BLaER1 treated with 17β-estradiol and CSF1 and Interleukin-3, amounts not matched to agents 10 nM and 100 nM (cell line): ENCODE results near the gene PLA2G15.

ENCODE experiments used
- H3K27ac ChIP-seq, 11 experiments: shearing (Covaris generic); formaldehyde crosslinking; 2 replicates each; pipeline ENCODE4 v1.8.1; 2022
- H3K27me3 ChIP-seq, 11 experiments: shearing (Covaris generic); formaldehyde crosslinking; 2 replicates each; pipeline ENCODE4 v1.8.1; 2022
- H3K36me3 ChIP-seq, 11 experiments: shearing (Covaris generic); formaldehyde crosslinking; 2 replicates each; pipeline ENCODE4 v1.8.1; 2022
- H3K4me1 ChIP-seq, 10 experiments: shearing (Covaris generic); formaldehyde crosslinking; 2 replicates each; pipeline ENCODE4 v1.8.1; 2022
- H3K4me2 ChIP-seq, 11 experiments: shearing (Covaris generic); formaldehyde crosslinking; 2 replicates each; pipeline ENCODE4 v1.8.1; 2022
- H3K4me3 ChIP-seq, 10 experiments: shearing (Covaris generic); formaldehyde crosslinking; 2 replicates each; pipeline ENCODE4 v1.8.1; 2022
- H3K9ac ChIP-seq, 11 experiments: shearing (Covaris generic); formaldehyde crosslinking; 2 replicates each; pipeline ENCODE4 v1.8.1; 2022
- H3K9me3 ChIP-seq, 11 experiments: shearing (Covaris generic); formaldehyde crosslinking; replicated peaks in 1 of 11; 2 replicates each; pipeline ENCODE4 v1.8.1; 2022
- H4K20me1 ChIP-seq, 11 experiments: shearing (Covaris generic); formaldehyde crosslinking; 2 replicates each; pipeline ENCODE4 v1.8.1; 2022
- Cebpa-rat ChIP-seq, 11 experiments: shearing (Covaris generic); IDR thresholded peaks; 2 replicates each; pipeline ENCODE4 v1.8.1; 2022

PLA2G15 gene

GRCh38 chr16:68272507-68273209 lies 27.5 kb downstream of the PLA2G15 start:
- Histone ChIP-seq H3K4me2 (peak overlapping the region in 6 of 11 experiments; percentile 2 to 35 (median 25); a peak in 7 of 22 replicates), H3K9me3 (no peaks in the 10 kb centered on the region; a peak in 1 of 22 replicates), H3K27ac (no peak overlapping the region), H3K27me3 (no peaks in the 10 kb centered on the region), H4K20me1 (peaks cover 12 to 92% (median 80%) of the 10 kb centered on the region in 11 experiments; a peak in 20 of 22 replicates), H3K36me3 (peaks cover 53 to 100% (median 89%) of the 10 kb centered on the region in 11 experiments), H3K9ac (peak overlapping the region in 1 of 11 experiments; percentile 29; a peak in 1 of 22 replicates), H3K4me1 (peaks cover 20 to 46% (median 38%) of the 10 kb centered on the region in 10 experiments; a peak in 19 of 20 replicates), H3K4me3 (no peak overlapping the region)
- no peak for TF ChIP-seq Cebpa-rat (IDR thresholded peaks at IDR 0.05)

GRCh38 chr16:68273459-68273858 lies 28.3 kb downstream of the PLA2G15 start:
- H3K4me1 ChIP-seq = peaks cover 15 to 38% (median 30%) of the 10 kb centered on the region in 10 experiments; a peak in 18 of 20 replicates
- no peak overlapping the region; a peak in 1 of 22 replicates for H3K9ac ChIP-seq
- no peaks in the 10 kb centered on the region; a peak in 2 of 22 replicates for H3K9me3 ChIP-seq
- no peak overlapping the region for H3K4me3 ChIP-seq
- H4K20me1 ChIP-seq = peaks cover 12 to 84% (median 72%) of the 10 kb centered on the region in 11 experiments; a peak in 20 of 22 replicates
- TF ChIP-seq Cebpa-rat (IDR thresholded peaks at IDR 0.05) = peak in 2 of 11 experiments; percentile 20 to 49; a peak in 2 of 22 replicates
- peaks cover 48 to 99% (median 89%) of the 10 kb centered on the region in 11 experiments for H3K36me3 ChIP-seq
- no peaks in the 10 kb centered on the region for H3K27me3 ChIP-seq
- H3K4me2 ChIP-seq = no peak overlapping the region
- no peak overlapping the region for H3K27ac ChIP-seq

DNA sequence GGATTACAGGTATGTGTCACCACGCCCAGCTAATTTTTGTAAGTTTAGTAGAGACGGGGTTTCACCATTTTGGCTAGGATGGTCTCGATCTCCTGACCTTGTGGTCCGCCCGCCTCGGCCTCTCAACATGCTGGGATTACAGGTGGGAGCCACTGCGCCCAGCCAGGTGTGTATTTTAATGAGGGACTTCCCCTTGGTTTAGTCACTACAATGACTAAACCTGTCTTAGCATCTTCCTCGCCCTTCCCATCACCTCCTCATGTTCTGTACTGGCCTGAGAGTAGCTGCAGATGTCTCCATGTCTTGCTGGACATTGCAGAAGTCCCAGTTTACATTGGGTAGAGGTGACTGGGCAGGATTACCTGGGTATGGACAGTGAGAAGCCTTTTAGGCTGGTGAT lies 28.7 kb downstream of the PLA2G15 start:
- H3K36me3 ChIP-seq = peaks cover 48 to 99% (median 88%) of the 10 kb centered on the region in 11 experiments
- H3K27ac ChIP-seq = no peak overlapping the region
- H3K4me2 ChIP-seq = no peak overlapping the region
- peaks cover 15 to 35% (median 28%) of the 10 kb centered on the region in 10 experiments; a peak in 16 of 20 replicates for H3K4me1 ChIP-seq
- TF ChIP-seq Cebpa-rat (IDR thresholded peaks at IDR 0.05) = no peak
- H4K20me1 ChIP-seq = peaks cover 12 to 80% (median 68%) of the 10 kb centered on the region in 11 experiments; a peak in 20 of 22 replicates
- H3K9me3 ChIP-seq = no peaks in the 10 kb centered on the region; a peak in 3 of 22 replicates
- H3K9ac ChIP-seq = no peak overlapping the region
- no peak overlapping the region for H3K4me3 ChIP-seq
- H3K27me3 ChIP-seq = no peaks in the 10 kb centered on the region

- peaks cover 48 to 99% (median 89%) of the 10 kb centered on the region in 11 experiments for H3K36me3 ChIP-seq
- peaks cover 15 to 35% (median 28%) of the 10 kb centered on the region in 10 experiments; a peak in 17 of 20 replicates for H3K4me1 ChIP-seq
- no peak for TF ChIP-seq Cebpa-rat (IDR thresholded peaks at IDR 0.05)
- H3K27me3 ChIP-seq = no peaks in the 10 kb centered on the region
- H3K9ac ChIP-seq = no peak overlapping the region
- no peaks in the 10 kb centered on the region; a peak in 3 of 22 replicates for H3K9me3 ChIP-seq
- H3K27ac ChIP-seq = no peak overlapping the region
- no peak overlapping the region for H3K4me3 ChIP-seq
- H4K20me1 ChIP-seq = peaks cover 12 to 76% (median 63%) of the 10 kb centered on the region in 11 experiments; a peak in 20 of 22 replicates
- H3K4me2 ChIP-seq = peak overlapping the region in 1 of 11 experiments; percentile 24; a peak in 1 of 22 replicates
These were observed 29.3 kb downstream of the PLA2G15 start for GRCh38 chr16:68274441-68274840.

DNA sequence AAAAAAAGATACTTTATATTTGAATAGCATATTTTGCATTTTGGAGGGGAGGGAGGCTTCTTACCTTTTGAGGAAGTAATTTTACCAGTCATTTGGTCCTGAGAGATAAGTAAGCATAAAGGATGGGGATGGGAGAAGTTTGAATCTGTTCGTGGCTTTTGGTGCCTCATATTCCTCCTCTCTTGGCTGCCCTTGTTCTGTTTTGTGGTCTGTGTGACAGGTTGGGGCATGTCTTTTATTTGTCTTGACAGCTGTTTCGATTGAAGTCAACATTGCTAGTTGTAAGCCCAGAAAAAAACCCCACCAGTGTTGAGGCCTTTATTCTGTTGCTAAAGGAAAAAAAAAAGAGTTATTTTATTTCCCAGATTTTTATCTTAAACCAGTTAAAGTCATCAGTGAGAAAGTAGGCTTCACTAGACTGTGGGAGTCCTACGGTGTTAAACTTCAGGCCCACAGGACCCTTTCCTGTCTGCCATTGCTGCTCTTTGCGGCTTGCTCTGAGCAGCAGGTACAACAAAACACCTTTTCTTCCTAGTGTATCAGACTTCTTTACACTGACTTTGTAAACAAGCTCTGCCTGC lies 30.5 kb downstream of the PLA2G15 start:
- Histone ChIP-seq H3K9me3 (no peaks in the 10 kb centered on the region; a peak in 3 of 22 replicates), H3K4me1 (peaks cover 24 to 45% (median 33%) of the 10 kb centered on the region in 10 experiments; a peak in 19 of 20 replicates), H3K36me3 (peaks cover 39 to 99% (median 90%) of the 10 kb centered on the region in 11 experiments), H3K27me3 (no peaks in the 10 kb centered on the region), H3K9ac (peak overlapping the region in 2 of 11 experiments; percentile 4 to 12; a peak in 2 of 22 replicates), H3K4me2 (peak overlapping the region in 4 of 11 experiments; percentile 2 to 14 (median 7); a peak in 5 of 22 replicates), H3K27ac (no peak overlapping the region), H3K4me3 (no peak overlapping the region), H4K20me1 (peaks cover 12 to 76% (median 52%) of the 10 kb centered on the region in 11 experiments; a peak in 20 of 22 replicates)
- no peak for TF ChIP-seq Cebpa-rat (IDR thresholded peaks at IDR 0.05)

- Histone ChIP-seq H3K27ac (no peak overlapping the region), H3K27me3 (no peaks in the 10 kb centered on the region), H3K4me3 (no peak overlapping the region), H3K4me1 (peaks cover 29 to 50% (median 38%) of the 10 kb centered on the region in 10 experiments; a peak in 19 of 20 replicates), H3K4me2 (peak overlapping the region in 1 of 11 experiments; percentile 8; a peak in 3 of 22 replicates), H3K36me3 (peaks cover 34 to 99% (median 89%) of the 10 kb centered on the region in 11 experiments), H4K20me1 (peaks cover 12 to 76% (median 47%) of the 10 kb centered on the region in 11 experiments; a peak in 20 of 22 replicates), H3K9ac (peak overlapping the region in 3 of 11 experiments; percentile 4 to 22 (median 12); a peak in 2 of 22 replicates), H3K9me3 (no peaks in the 10 kb centered on the region; a peak in 3 of 22 replicates)
- TF ChIP-seq Cebpa-rat (IDR thresholded peaks at IDR 0.05) = no peak
These were observed 31.1 kb downstream of the PLA2G15 start for GRCh38 chr16:68276223-68276622.

DNA sequence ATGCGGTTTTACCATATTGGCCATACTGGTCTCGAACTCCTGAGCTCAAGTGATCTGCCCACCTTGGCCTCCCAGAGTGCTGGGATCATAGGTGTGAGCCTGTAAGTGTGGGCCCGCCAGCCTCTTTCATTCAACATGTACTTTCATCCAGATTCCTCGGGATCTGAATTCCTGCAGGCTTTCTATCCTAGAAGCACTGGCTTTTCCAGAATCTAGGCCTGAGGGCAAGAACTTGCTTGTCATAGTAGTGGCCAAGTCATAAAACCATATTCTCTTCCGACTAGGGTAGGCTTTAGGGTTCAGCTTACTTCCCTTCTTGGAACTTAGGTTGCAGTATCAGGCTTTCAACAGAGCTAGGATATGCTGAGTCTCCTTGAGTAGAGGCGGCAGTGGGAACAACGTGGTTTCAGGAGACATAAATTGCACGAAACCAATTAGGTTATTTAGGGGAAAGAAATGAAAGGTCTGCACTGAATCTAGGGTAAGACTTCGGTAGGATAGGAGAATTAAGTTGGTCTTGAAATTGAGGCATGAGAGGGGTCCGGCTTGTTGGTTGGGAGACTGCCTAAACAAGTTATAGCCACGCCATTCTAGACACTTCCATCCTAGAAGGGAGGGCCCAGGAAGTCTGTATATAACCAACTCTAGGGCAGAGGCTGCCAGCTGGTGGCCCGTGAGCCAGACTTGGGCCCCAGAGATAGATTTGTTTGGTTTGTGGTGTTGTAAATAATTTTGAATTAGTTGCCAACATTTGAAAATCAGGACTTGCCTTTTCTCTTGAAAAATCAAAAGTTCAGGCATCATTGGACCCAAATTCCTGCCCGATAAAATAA lies 34.8 kb downstream of the PLA2G15 start:
- no peak for TF ChIP-seq Cebpa-rat (IDR thresholded peaks at IDR 0.05)
- H3K27me3 ChIP-seq = no peaks in the 10 kb centered on the region
- no peak overlapping the region for H3K27ac ChIP-seq
- peak overlapping the region in 3 of 11 experiments; percentile 6 to 12 (median 10); a peak in 1 of 22 replicates for H3K4me2 ChIP-seq
- peaks cover 1 to 80% (median 69%) of the 10 kb centered on the region in 11 experiments for H3K36me3 ChIP-seq
- peaks cover 0 to 76% (median 12%) of the 10 kb centered on the region in 11 experiments; a peak in 15 of 22 replicates for H4K20me1 ChIP-seq
- no peak overlapping the region for H3K4me3 ChIP-seq
- peaks cover 56 to 65% (median 63%) of the 10 kb centered on the region in 10 experiments for H3K4me1 ChIP-seq
- H3K9me3 ChIP-seq = no peaks in the 10 kb centered on the region; a peak in 3 of 22 replicates
- no peak overlapping the region for H3K9ac ChIP-seq
